ENCODE data around the gene TSPEAR. TPM values are rescaled to one million over a fixed set of nuclear protein-coding genes. Genes with fewer than 3 reads are reported as not detected.

TSPEAR gene
- total and polyA plus RNA-seq, 11 donors = 0.01 to 2.6 (median 0.71) TPM; not detected in 2

DNA sequence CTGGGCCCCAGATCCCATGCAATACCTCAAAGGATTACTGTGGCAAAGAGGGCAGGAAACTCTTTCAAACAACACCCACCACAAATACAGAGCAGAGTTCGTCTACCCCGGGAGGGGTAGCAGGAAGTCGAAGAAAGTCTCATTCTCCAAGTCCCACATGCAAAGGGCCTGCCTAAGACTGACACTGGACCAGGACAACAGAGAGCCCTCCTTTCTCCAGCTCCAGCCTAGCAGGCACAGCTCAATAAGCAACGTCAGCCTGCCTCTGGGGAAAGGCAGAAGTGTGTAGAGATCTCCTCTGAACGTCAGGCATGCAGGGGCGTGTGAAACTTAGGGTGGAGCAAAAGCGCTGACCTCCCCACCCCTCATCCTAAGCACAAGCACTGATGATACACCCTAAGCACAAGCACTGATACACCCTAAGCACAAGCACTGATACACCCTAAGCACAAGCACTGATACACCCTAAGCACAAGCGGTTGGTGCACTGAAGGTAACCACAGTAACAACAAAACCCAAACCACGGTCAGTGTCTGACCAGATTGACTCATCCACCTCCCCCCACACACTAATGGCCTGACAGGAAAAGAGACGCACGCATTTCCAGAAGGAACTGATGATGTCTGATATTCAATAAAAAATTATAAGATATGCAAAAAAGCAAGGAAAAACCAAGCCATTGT, 52.3 kb downstream of the TSPEAR start:
- H3K9me3 ChIP-seq = peaks cover 0 to 17% (median 4%) of the 10 kb centered on the region in 12 donors
- intact Hi-C loops (cut with DNase I) = no loop called here
- peaks cover 0 to 8% (median 0%) of the 10 kb centered on the region in 9 donors for H3K27me3 ChIP-seq
- no peaks in the 10 kb centered on the region for H3K36me3 ChIP-seq
- ATAC-seq (no peak), DNase-seq (no peak)
- H3K4me1 ChIP-seq = peaks cover 0 to 4% (median 0%) of the 10 kb centered on the region in 12 donors
- 53 to 64% (median 56%) methylated on average over 11 of the region's 11 CpGs for WGBS, 4 donors
- H3K4me3 ChIP-seq = no peak overlapping the region
- TF ChIP-seq POLR2A (IDR thresholded peaks at IDR 0.05) = no peak
- TF ChIP-seq, protein P1, sequence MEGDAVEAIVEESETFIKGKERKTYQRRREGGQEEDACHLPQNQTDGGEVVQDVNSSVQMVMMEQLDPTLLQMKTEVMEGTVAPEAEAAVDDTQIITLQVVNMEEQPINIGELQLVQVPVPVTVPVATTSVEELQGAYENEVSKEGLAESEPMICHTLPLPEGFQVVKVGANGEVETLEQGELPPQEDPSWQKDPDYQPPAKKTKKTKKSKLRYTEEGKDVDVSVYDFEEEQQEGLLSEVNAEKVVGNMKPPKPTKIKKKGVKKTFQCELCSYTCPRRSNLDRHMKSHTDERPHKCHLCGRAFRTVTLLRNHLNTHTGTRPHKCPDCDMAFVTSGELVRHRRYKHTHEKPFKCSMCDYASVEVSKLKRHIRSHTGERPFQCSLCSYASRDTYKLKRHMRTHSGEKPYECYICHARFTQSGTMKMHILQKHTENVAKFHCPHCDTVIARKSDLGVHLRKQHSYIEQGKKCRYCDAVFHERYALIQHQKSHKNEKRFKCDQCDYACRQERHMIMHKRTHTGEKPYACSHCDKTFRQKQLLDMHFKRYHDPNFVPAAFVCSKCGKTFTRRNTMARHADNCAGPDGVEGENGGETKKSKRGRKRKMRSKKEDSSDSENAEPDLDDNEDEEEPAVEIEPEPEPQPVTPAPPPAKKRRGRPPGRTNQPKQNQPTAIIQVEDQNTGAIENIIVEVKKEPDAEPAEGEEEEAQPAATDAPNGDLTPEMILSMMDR (IDR thresholded peaks at IDR 0.05) = no peak
- H3K27ac ChIP-seq = peak overlapping the region in 1 of 12 donors; percentile 74

DNA sequence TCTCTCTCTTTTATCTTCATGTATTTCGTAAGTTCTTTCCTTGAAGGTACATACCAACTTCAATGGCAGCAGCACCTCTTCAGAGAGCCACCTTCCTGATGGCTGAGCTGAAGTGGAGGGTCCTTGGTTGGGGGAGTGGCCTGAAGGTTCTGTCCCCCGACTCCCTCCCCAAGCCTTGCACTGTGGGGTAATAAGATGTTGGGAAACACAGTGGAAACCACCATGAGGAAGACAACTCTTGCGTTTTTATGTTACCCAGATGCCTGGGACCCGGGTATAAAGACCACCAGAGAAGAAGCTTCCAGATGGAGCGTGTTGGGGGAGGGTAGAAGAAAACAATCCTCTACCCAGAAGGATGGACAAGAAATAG, 52.8 kb downstream of the TSPEAR start:
- TF ChIP-seq, protein P1 (IDR thresholded peaks at IDR 0.05) = no peak
- TF ChIP-seq POLR2A (IDR thresholded peaks at IDR 0.05) = no peak
- intact Hi-C loops (cut with DNase I) = no loop called here
- no peak for ATAC-seq
- H3K9me3 ChIP-seq = peaks cover 0 to 17% (median 4%) of the 10 kb centered on the region in 12 donors
- DNase-seq = no peak
- 81 to 88% (median 83%) methylated on average over 5 of the region's 5 CpGs for WGBS, 4 donors
- peaks cover 0 to 8% (median 0%) of the 10 kb centered on the region in 9 donors for H3K27me3 ChIP-seq
- H3K4me3 ChIP-seq = no peak overlapping the region
- no peaks in the 10 kb centered on the region for H3K36me3 ChIP-seq
- peaks cover 0 to 4% (median 0%) of the 10 kb centered on the region in 12 donors for H3K4me1 ChIP-seq
- H3K27ac ChIP-seq = peak overlapping the region in 1 of 12 donors; percentile 74

GRCh38 chr21:44657635-44658540, 53.5 kb downstream of the TSPEAR start, which contains the start of gene KRTAP12-3:
Gene KRTAP12-3, plus strand, starts transcription at chr21:44657932. Its CDS starts 48 bp downstream, at chr21:44657980.
- ATAC-seq (peak in 1 of 4 donors; percentile 16), DNase-seq (peak in 1 of 5 donors; percentile 54)
- Histone ChIP-seq H3K4me1 (peaks cover 0 to 4% (median 0%) of the 10 kb centered on the region in 12 donors), H3K27me3 (peaks cover 0 to 8% (median 0%) of the 10 kb centered on the region in 9 donors), H3K4me3 (no peak within 1 kb of the TSS), H3K36me3 (no peaks in the 10 kb centered on the region), H3K9me3 (peaks cover 0 to 17% (median 4%) of the 10 kb centered on the region in 12 donors), H3K27ac (peak within 1 kb of the TSS in 2 of 12 donors; percentile 13 to 74)
- WGBS, 4 donors = 72 to 76% (median 74%) methylated on average over 25 to 26 of the region's 26 CpGs
- TF ChIP-seq, protein P1 (IDR thresholded peaks at IDR 0.05) = no peak
- no peak for TF ChIP-seq POLR2A (IDR thresholded peaks at IDR 0.05)
- intact Hi-C loops (cut with DNase I) = no loop called here

GRCh38 chr21:44656868-44657267, 54.5 kb downstream of the TSPEAR start:
- intact Hi-C loops (cut with DNase I) = no loop called here
- WGBS, 4 donors = 44 to 71% (median 64%) methylated on average over 1 of the region's 1 CpG
- ATAC-seq = no peak
- H3K4me3 ChIP-seq = no peak overlapping the region
- peak overlapping the region in 1 of 12 donors; percentile 74 for H3K27ac ChIP-seq
- TF ChIP-seq POLR2A (IDR thresholded peaks at IDR 0.05) = no peak
- TF ChIP-seq, protein P1 (IDR thresholded peaks at IDR 0.05) = no peak
- H3K36me3 ChIP-seq = no peaks in the 10 kb centered on the region
- H3K4me1 ChIP-seq = peaks cover 0 to 4% (median 0%) of the 10 kb centered on the region in 12 donors
- H3K27me3 ChIP-seq = peaks cover 0 to 8% (median 0%) of the 10 kb centered on the region in 9 donors
- DNase-seq = no peak
- H3K9me3 ChIP-seq = peaks cover 0 to 17% (median 4%) of the 10 kb centered on the region in 12 donors
